Measurements from ENCODE around the gene CHAT. TPM values are rescaled to one million over a fixed set of nuclear protein-coding genes. Genes with fewer than 3 reads are reported as not detected.

Gene CHAT
- total RNA-seq, 2 experiments from 2014 or later: not detected

DNA sequence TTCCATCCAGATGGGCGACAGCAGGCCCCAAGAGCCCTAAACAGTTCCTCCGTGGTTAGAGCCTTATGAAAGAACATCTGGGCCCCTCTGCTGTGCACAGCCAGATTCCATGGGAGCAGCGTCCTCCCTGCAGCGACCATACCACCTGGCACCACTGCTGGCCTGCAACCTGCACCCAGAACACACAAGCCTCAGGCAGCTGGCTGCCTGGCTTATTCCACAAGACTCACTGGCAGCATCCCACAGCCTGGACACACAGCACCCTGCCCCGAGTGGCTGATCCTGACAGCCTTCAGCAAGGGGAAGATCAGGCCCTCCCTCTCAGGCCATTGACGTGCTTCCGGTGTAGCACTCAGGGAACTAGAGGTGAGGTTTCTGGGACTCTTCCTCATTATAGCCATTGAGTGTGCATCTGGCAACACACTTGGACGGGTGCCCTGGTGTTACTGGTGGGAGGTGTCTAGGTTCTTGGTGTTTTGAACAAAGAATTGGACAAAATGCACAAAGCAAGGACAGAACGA, 41.2 kb upstream of the CHAT start:
- H3K27ac Mint-ChIP-seq: no peak overlapping the region
- no peak overlapping the region for H3K4me3 ChIP-seq (ENCODE audit: low read length)
- ATAC-seq (ENCODE audit: poor library complexity) (no peak), DNase-seq (no peak)
- peaks cover 0 to 6% of the 10 kb centered on the region in 2 experiments for H3K27me3 ChIP-seq (ENCODE audit: control insufficient read depth in 1 of 2, insufficient read depth in 2 of 2, low read length in 2 of 2)
- no peaks in the 10 kb centered on the region for H3K36me3 Mint-ChIP-seq (ENCODE audit: low read depth)
- no peak overlapping the region for H3K27ac ChIP-seq (ENCODE audit: low read depth in 1 of 2, low read length in 2 of 2)
- ChIA-PET CTCF (no interaction called here), POLR2A (no interaction called here)
- no peaks in the 10 kb centered on the region for H3K36me3 ChIP-seq (ENCODE audit: insufficient read depth, low read length)
- no peaks in the 10 kb centered on the region for H3K9me3 Mint-ChIP-seq
- TF ChIP-seq, protein P1, sequence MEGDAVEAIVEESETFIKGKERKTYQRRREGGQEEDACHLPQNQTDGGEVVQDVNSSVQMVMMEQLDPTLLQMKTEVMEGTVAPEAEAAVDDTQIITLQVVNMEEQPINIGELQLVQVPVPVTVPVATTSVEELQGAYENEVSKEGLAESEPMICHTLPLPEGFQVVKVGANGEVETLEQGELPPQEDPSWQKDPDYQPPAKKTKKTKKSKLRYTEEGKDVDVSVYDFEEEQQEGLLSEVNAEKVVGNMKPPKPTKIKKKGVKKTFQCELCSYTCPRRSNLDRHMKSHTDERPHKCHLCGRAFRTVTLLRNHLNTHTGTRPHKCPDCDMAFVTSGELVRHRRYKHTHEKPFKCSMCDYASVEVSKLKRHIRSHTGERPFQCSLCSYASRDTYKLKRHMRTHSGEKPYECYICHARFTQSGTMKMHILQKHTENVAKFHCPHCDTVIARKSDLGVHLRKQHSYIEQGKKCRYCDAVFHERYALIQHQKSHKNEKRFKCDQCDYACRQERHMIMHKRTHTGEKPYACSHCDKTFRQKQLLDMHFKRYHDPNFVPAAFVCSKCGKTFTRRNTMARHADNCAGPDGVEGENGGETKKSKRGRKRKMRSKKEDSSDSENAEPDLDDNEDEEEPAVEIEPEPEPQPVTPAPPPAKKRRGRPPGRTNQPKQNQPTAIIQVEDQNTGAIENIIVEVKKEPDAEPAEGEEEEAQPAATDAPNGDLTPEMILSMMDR (IDR thresholded peaks at IDR 0.05): no peak
- H3K4me1 ChIP-seq (ENCODE audit: insufficient read depth, low read length): no peaks in the 10 kb centered on the region
- H3K4me3 Mint-ChIP-seq: no peak overlapping the region
- H3K9me3 ChIP-seq (ENCODE audit: control insufficient read depth in 1 of 2, insufficient read depth in 1 of 2, low read length in 2 of 2): no peaks in the 10 kb centered on the region
- H3K27me3 Mint-ChIP-seq: peaks cover 23% of the 10 kb centered on the region
- intact Hi-C loops (cut with DNase I, micrococcal nuclease): no loop called here
- no peaks in the 10 kb centered on the region for H3K4me1 Mint-ChIP-seq (ENCODE audit: low read depth)

DNA sequence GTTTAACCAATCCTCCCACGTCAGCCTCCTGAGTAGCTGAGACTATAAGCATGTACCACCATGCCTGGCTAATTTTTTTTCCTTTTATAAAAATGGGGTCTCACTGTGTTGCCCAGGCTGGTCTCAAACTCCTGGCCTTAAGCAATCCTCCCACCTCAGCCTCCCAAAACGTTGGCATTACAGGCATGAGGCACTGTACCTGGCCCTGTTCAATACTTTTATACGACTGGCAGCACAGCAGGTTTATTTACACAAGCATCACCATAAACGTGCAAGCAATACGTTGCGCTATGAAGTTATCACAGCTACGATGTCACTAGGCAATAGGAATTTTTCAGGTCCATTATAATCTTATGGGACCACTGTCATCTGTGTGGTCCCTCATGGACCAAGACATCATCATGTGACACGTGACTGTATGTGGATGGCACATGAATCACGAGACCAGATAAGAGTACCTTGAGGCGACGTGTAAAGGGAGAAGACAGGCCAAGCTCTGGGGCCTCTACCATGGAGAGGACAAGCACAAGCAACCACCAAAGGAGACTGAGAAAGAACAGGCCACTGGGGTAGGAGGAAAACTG, 38.3 kb upstream of the CHAT start:
- Mint-ChIP-seq H3K27me3 (peaks cover 34% of the 10 kb centered on the region), H3K36me3 (ENCODE audit: low read depth) (no peaks in the 10 kb centered on the region), H3K4me1 (ENCODE audit: low read depth) (no peaks in the 10 kb centered on the region), H3K9me3 (no peaks in the 10 kb centered on the region), H3K4me3 (no peak overlapping the region), H3K27ac (no peak overlapping the region)
- Histone ChIP-seq H3K27me3 (ENCODE audit: control insufficient read depth in 1 of 2, insufficient read depth in 2 of 2, low read length in 2 of 2) (peaks cover 0 to 18% of the 10 kb centered on the region in 2 experiments), H3K9me3 (ENCODE audit: control insufficient read depth in 1 of 2, insufficient read depth in 1 of 2, low read length in 2 of 2) (no peaks in the 10 kb centered on the region), H3K4me1 (ENCODE audit: insufficient read depth, low read length) (no peaks in the 10 kb centered on the region), H3K27ac (ENCODE audit: low read depth in 1 of 2, low read length in 2 of 2) (no peak overlapping the region), H3K4me3 (ENCODE audit: low read length) (no peak overlapping the region), H3K36me3 (ENCODE audit: insufficient read depth, low read length) (no peaks in the 10 kb centered on the region)
- DNase-seq (no peak), ATAC-seq (ENCODE audit: poor library complexity) (no peak)
- POLR2A ChIA-PET: no interaction called here
- intact Hi-C loops (cut with DNase I, micrococcal nuclease): no loop called here
- TF ChIP-seq, protein P1 (IDR thresholded peaks at IDR 0.05): no peak
- CTCF ChIA-PET: interaction anchor here (1.2 kb wide), 1 partner anchor 10 kb away, joined by 4 read pairs; no protein-coding TSS in a partner anchor

- no peak overlapping the region for H3K27ac ChIP-seq (ENCODE audit: low read depth in 1 of 2, low read length in 2 of 2)
- Mint-ChIP-seq H3K27ac (no peak overlapping the region), H3K4me3 (no peak overlapping the region), H3K9me3 (no peaks in the 10 kb centered on the region), H3K36me3 (ENCODE audit: low read depth) (no peaks in the 10 kb centered on the region), H3K27me3 (peaks cover 36% of the 10 kb centered on the region), H3K4me1 (ENCODE audit: low read depth) (no peaks in the 10 kb centered on the region)
- DNase-seq: no peak
- no peaks in the 10 kb centered on the region for H3K36me3 ChIP-seq (ENCODE audit: insufficient read depth, low read length)
- TF ChIP-seq, protein P1 (IDR thresholded peaks at IDR 0.05): no peak
- ATAC-seq (ENCODE audit: poor library complexity): no peak
- CTCF ChIA-PET: no interaction called here
- H3K27me3 ChIP-seq (ENCODE audit: control insufficient read depth in 1 of 2, insufficient read depth in 2 of 2, low read length in 2 of 2): peaks cover 0 to 18% of the 10 kb centered on the region in 2 experiments
- POLR2A ChIA-PET: no interaction called here
- H3K4me3 ChIP-seq (ENCODE audit: low read length): no peak overlapping the region
- no peaks in the 10 kb centered on the region for H3K9me3 ChIP-seq (ENCODE audit: control insufficient read depth in 1 of 2, insufficient read depth in 1 of 2, low read length in 2 of 2)
- intact Hi-C loops (cut with DNase I, micrococcal nuclease): no loop called here
- H3K4me1 ChIP-seq (ENCODE audit: insufficient read depth, low read length): no peaks in the 10 kb centered on the region
Measured at GRCh38 chr10:49577182-49577925, 36.5 kb upstream of the CHAT start.

Data from CD4-positive, alpha-beta T cell (primary cell).